Keratinocyte (primary cell): Measurements from ENCODE around the gene TMEM38A. TPM values are rescaled to one million over a fixed set of nuclear protein-coding genes. Genes with fewer than 3 reads are reported as not detected.

Source experiments
- DNase-seq: peaks from one replicate; pipeline ENCODE4 v3.0.0-alpha.2; 2011; ENCODE audit warnings: low read depth, missing footprints, low spot score
- FAIRE-seq: peaks from 2 replicates; lab custom pipeline; 2011; peaks lifted over from hg19 to GRCh38; lab: Jason Lieb, UNC
- H2AFZ ChIP-seq: 2 replicates; pipeline ENCODE4 v1.6.0; 2012; ENCODE audit warnings: low read length, control low read depth, inconsistent platforms; ENCODE audit not compliant: control insufficient read depth
- H3K27ac ChIP-seq: 2 replicates; pipeline ENCODE4 v1.5.1; 2011; ENCODE audit warnings: low read length; ENCODE audit not compliant: control insufficient read depth, insufficient read depth
- H3K27me3 ChIP-seq: 3 replicates; pipeline ENCODE4 v1.6.0; 2011; ENCODE audit warnings: low read length; ENCODE audit not compliant: control insufficient read depth, insufficient read depth; ENCODE audit errors: extremely low read depth
- H3K36me3 ChIP-seq, 2 experiments: 2 replicates in 1 of 2; 3 replicates in 1 of 2; pipeline ENCODE4 v1.5.1; 2011; ENCODE audit warnings: low read length in 2 of 2, mild to moderate bottlenecking in 1 of 2; ENCODE audit not compliant: control insufficient read depth in 2 of 2, insufficient read depth in 2 of 2; ENCODE audit errors: extremely low read depth in 1 of 2
- H3K4me1 ChIP-seq: 3 replicates; pipeline ENCODE4 v1.5.1; 2011; ENCODE audit warnings: low read length; ENCODE audit not compliant: control insufficient read depth, insufficient read depth; ENCODE audit errors: extremely low read depth
- H3K4me2 ChIP-seq: 3 replicates; pipeline ENCODE4 v1.6.0; 2011; ENCODE audit warnings: low read depth, low read length; ENCODE audit not compliant: control insufficient read depth, insufficient read depth; ENCODE audit errors: extremely low read depth
- H3K4me3 ChIP-seq, 3 experiments: fragments of 200-600 bp in 1 of 3; sonication (generic) in 1 of 3; 2 replicates in 2 of 3; 3 replicates in 1 of 3; pipeline ENCODE4 v1.5.1; 2011 to 2016; ENCODE audit warnings: low read length in 3 of 3, mild to moderate bottlenecking in 3 of 3, control low read depth in 2 of 3, inconsistent platforms in 1 of 3, low read depth in 1 of 3, mixed read lengths in 1 of 3, mixed run types in 1 of 3, moderate library complexity in 1 of 3; ENCODE audit not compliant: control insufficient read depth in 2 of 3, insufficient read depth in 2 of 3; ENCODE audit errors: extremely low read depth in 1 of 3
- H3K79me2 ChIP-seq: 2 replicates; pipeline ENCODE4 v1.6.0; 2012; ENCODE audit warnings: low read length; ENCODE audit not compliant: control insufficient read depth, insufficient read depth
- H3K9ac ChIP-seq: 3 replicates; pipeline ENCODE4 v1.6.0; 2011; ENCODE audit warnings: low read length; ENCODE audit not compliant: control insufficient read depth, insufficient read depth; ENCODE audit errors: extremely low read depth
- H3K9me1 ChIP-seq: 3 replicates; pipeline ENCODE4 v1.6.0; 2011; ENCODE audit warnings: low read length; ENCODE audit not compliant: control insufficient read depth, insufficient read depth; ENCODE audit errors: extremely low read depth
- H3K9me3 ChIP-seq: 2 replicates; pipeline ENCODE4 v1.5.1; 2012; ENCODE audit warnings: low read depth, low read length; ENCODE audit not compliant: control insufficient read depth
- H4K20me1 ChIP-seq: 3 replicates; pipeline ENCODE4 v1.6.0; 2011; ENCODE audit warnings: low read length; ENCODE audit not compliant: control insufficient read depth, insufficient read depth; ENCODE audit errors: extremely low read depth
- EZH2 ChIP-seq: IDR thresholded peaks from one replicate; pipeline ENCODE4 v1.6.1; 2012; ENCODE audit warnings: inconsistent platforms, mild to moderate bottlenecking, low read length, moderate library complexity
- dilution Hi-C: fragments of 300-500 bp; cut with MboI; formaldehyde crosslinking; loops from one replicate; pipeline ENCODE4 v1.7.0; 2020; ENCODE audit warnings: low sequenced_read_pairs; ENCODE audit not compliant: extremely low pct_ligation_motif_present
- polyA plus RNA-seq, 5 experiments: library from polyadenylated mRNA; depleted of rRNA in 3 of 5; stranded (reverse) in 3 of 5; stranded (forward) in 1 of 5; unstranded in 1 of 5; fragments of >200 nt; gene quantifications; 1 replicate in 1 of 5; 2 replicates in 3 of 5; 3 replicates in 1 of 5; pipeline versions ENCODE4 v1.2.1 to v1.2.3, GENCODE V29; 2011 to 2012; ENCODE audit warnings: missing spikeins in 2 of 5, low read depth in 1 of 5, low replicate concordance in 1 of 5
- TF ChIP-seq, protein P1 (sequence below), 3 experiments: IDR thresholded peaks in 1 of 3; conservative IDR thresholded peaks in 1 of 3; optimal IDR thresholded peaks in 1 of 3; 2 replicates in 2 of 3; 3 replicates in 1 of 3; pipeline versions ENCODE3 to v1.5.1; 2011; ENCODE audit warnings: low read length in 3 of 3, mild to moderate bottlenecking in 3 of 3, moderate library complexity in 2 of 3, control low read depth in 1 of 3, inconsistent platforms in 1 of 3; ENCODE audit not compliant: insufficient read depth in 2 of 3; ENCODE audit errors: extremely low read depth in 1 of 3

TMEM38A gene
- polyA plus RNA-seq, 1 donor (not counting 4 experiments of a cell fraction or from before 2014, with no cell fraction given), result 2.5 TPM

DNA sequence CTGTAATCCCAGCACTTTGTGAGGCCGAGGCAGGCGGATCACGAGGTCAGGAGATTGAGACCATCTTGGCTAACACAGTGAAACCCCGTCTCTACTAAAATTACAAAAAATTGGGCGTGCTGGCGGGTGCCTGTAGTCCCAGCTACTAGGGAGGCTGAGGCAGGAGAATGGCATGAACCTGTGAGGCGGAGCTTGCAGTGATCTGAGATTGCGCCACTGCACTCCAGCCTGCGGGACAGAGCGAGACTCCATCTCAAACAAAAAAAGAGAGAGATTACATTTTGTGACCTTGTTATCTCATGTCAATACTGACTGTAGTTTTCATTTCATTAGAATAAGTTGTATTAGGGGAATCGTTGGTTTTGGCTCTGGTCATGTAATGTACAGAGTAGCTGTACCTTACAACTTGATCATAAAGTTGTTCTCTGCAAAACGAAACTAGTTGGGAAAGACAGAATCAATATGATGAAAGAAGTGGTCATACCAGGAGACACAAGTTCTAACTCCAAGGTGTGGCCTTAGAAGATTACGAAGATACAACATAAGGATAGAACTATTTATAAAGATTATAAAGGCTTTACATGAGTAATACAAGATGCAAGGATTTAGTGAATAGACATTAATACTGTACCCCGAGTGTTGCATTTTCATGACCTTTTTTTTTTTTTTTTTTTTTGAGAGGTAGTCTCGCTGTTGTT, 15.3 kb downstream of the TMEM38A start:
- no peak overlapping the region for H3K27ac ChIP-seq

DNA sequence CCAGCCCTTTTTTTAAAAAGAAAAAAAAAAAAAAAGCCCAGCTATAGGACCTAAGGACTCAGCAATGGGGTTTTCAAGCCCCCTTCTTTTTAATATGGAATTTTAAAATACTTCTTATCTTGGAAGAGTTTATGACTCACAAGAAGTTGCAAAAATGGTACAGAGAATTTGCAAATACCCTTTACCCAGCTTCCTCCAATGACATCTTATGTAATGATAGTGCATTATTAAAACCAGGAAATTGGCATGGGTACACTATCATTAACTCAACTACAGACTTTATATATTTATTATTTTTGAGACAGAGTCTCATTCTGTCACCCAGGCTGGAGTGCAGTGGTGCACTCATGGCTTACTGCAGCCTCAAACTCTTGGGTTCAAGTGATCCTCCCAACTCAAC, 16.1 kb downstream of the TMEM38A start:
- Histone ChIP-seq H3K9me1 (no peaks in the 10 kb centered on the region), H3K9me3 (no peaks in the 10 kb centered on the region), H3K4me2 (no peak overlapping the region), H3K4me3 (no peak overlapping the region), H2AFZ (no peak overlapping the region), H4K20me1 (no peaks in the 10 kb centered on the region), H3K27ac (no peak overlapping the region), H3K27me3 (no peaks in the 10 kb centered on the region), H3K4me1 (peaks cover 3% of the 10 kb centered on the region), H3K9ac (no peak overlapping the region), H3K79me2 (no peaks in the 10 kb centered on the region), H3K36me3 (peaks cover 0 to 4% of the 10 kb centered on the region in 2 experiments)
- TF ChIP-seq, protein P1, sequence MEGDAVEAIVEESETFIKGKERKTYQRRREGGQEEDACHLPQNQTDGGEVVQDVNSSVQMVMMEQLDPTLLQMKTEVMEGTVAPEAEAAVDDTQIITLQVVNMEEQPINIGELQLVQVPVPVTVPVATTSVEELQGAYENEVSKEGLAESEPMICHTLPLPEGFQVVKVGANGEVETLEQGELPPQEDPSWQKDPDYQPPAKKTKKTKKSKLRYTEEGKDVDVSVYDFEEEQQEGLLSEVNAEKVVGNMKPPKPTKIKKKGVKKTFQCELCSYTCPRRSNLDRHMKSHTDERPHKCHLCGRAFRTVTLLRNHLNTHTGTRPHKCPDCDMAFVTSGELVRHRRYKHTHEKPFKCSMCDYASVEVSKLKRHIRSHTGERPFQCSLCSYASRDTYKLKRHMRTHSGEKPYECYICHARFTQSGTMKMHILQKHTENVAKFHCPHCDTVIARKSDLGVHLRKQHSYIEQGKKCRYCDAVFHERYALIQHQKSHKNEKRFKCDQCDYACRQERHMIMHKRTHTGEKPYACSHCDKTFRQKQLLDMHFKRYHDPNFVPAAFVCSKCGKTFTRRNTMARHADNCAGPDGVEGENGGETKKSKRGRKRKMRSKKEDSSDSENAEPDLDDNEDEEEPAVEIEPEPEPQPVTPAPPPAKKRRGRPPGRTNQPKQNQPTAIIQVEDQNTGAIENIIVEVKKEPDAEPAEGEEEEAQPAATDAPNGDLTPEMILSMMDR (optimal IDR thresholded peaks at IDR 0.05 in 1 of 3, IDR thresholded peaks at IDR 0.05 in 1 of 3, conservative IDR thresholded peaks at IDR 0.05 in 1 of 3; ENCODE audit: extremely low read depth in 1 of 3, insufficient read depth in 2 of 3, low read length in 3 of 3), result no peak
- no peak for TF ChIP-seq EZH2
- dilution Hi-C loops, result no loop called here
- FAIRE-seq (no peak), DNase-seq (no peak)

More for the DNA sequence above, 15.3 kb downstream of the TMEM38A start:
- dilution Hi-C loops, result no loop called here
- FAIRE-seq, result no peak
- H4K20me1 ChIP-seq, result no peaks in the 10 kb centered on the region
- peaks cover 0 to 4% of the 10 kb centered on the region in 2 experiments for H3K36me3 ChIP-seq
- H2AFZ ChIP-seq, result no peak overlapping the region
- no peaks in the 10 kb centered on the region for H3K9me3 ChIP-seq
- no peaks in the 10 kb centered on the region for H3K9me1 ChIP-seq
- no peak overlapping the region for H3K4me3 ChIP-seq
- no peaks in the 10 kb centered on the region for H3K79me2 ChIP-seq
- no peak overlapping the region for H3K4me2 ChIP-seq
- H3K27me3 ChIP-seq, result no peaks in the 10 kb centered on the region
- DNase-seq, result no peak
- TF ChIP-seq, protein P1 (optimal IDR thresholded peaks at IDR 0.05 in 1 of 3, IDR thresholded peaks at IDR 0.05 in 1 of 3, conservative IDR thresholded peaks at IDR 0.05 in 1 of 3; ENCODE audit: extremely low read depth in 1 of 3, insufficient read depth in 2 of 3, low read length in 3 of 3), result no peak
- no peak for TF ChIP-seq EZH2
- H3K9ac ChIP-seq, result no peak overlapping the region
- peaks cover 3% of the 10 kb centered on the region for H3K4me1 ChIP-seq
